IPS DF 4.7 (cell line): Measurements from ENCODE around the gene ADAP2.
"Not testable (repeated sequence)": the region's sequence is repeated elsewhere in the genome, so short reads cannot be mapped to it uniquely, and the experiment has no call there.

Experiments used
- DNase-seq: peaks from one replicate; pipeline ENCODE4 v3.0.0-alpha.2; 2013; ENCODE audit warnings: low spot score; ENCODE audit errors: extremely low read depth

Gene ADAP2

GRCh38 chr17:30969989-30970830 is 48.5 kb downstream of the ADAP2 start:
- no peak for DNase-seq

GRCh38 chr17:30970831-30971567 is 49.3 kb downstream of the ADAP2 start, which contains the start of gene RNF135:
Gene RNF135 (plus strand): TSS chr17:30971039. CDS start chr17:30971074, 35 bp downstream.
- DNase-seq = no peak

- no peak for DNase-seq
These were observed 53.5 kb downstream of the ADAP2 start for GRCh38 chr17:30975042-30975820.

- DNase-seq = not testable (repeated sequence)
These were observed 58.2 kb downstream of the ADAP2 start for GRCh38 chr17:30979919-30980318.

- no peak for DNase-seq
These were observed 60.1 kb downstream of the ADAP2 start for GRCh38 chr17:30981531-30982519.

GRCh38 chr17:30982855-30983254 is 61.1 kb downstream of the ADAP2 start:
- no peak for DNase-seq

GRCh38 chr17:30990458-30990857 is 68.7 kb downstream of the ADAP2 start:
- DNase-seq = no peak

GRCh38 chr17:30992551-30992950 is 70.8 kb downstream of the ADAP2 start:
- DNase-seq = no peak

GRCh38 chr17:30995347-30995746 is 73.6 kb downstream of the ADAP2 start:
- no peak for DNase-seq

- no peak for DNase-seq
These were observed 74.7 kb downstream of the ADAP2 start for GRCh38 chr17:30996486-30996885.

- DNase-seq = no peak
These were observed 75.5 kb downstream of the ADAP2 start for GRCh38 chr17:30997270-30997669.

GRCh38 chr17:30997842-30998241 is 76.1 kb downstream of the ADAP2 start:
- no peak for DNase-seq

GRCh38 chr17:31002047-31002446 is 80.3 kb downstream of the ADAP2 start:
- DNase-seq = no peak

- no peak for DNase-seq
These were observed 81.6 kb downstream of the ADAP2 start for GRCh38 chr17:31003225-31003866.

- no peak for DNase-seq
These were observed 82.4 kb downstream of the ADAP2 start for GRCh38 chr17:31004160-31004559.

- DNase-seq = no peak
These were observed 86.1 kb downstream of the ADAP2 start for GRCh38 chr17:31007695-31008373.

- DNase-seq = peak; percentile 22
These were observed 86.8 kb downstream of the ADAP2 start for GRCh38 chr17:31008374-31009041.
